SU-DHL-6 (cell line): ENCODE data around the gene ISY1.

Experiments
- H2AFZ ChIP-seq: fragments of 200-600 bp; sonication (generic); 2 replicates; pipeline ENCODE4 v1.6.1; 2014; ENCODE audit warnings: low read depth, mild to moderate bottlenecking, moderate library complexity, mixed read lengths, antibody characterized with exemption, low read length; ENCODE audit not compliant: severe bottlenecking
- H3F3A ChIP-seq: fragments of 200-600 bp; shearing (Covaris generic); 2 replicates; pipeline ENCODE4 v1.6.0; 2016; ENCODE audit warnings: antibody characterized with exemption, mild to moderate bottlenecking; ENCODE audit not compliant: insufficient read depth
- H3K27ac ChIP-seq: fragments of 200-600 bp; sonication (generic); 2 replicates; pipeline ENCODE4 v1.5.1; 2016; ENCODE audit warnings: low read depth, mild to moderate bottlenecking, low read length, moderate library complexity, mixed read lengths
- H3K27me3 ChIP-seq: fragments of 200-600 bp; sonication (generic), shearing (Covaris generic); 2 replicates; pipeline ENCODE4 v1.6.0; 2014; ENCODE audit warnings: mild to moderate bottlenecking, low read length
- H3K36me3 ChIP-seq: fragments of 200-600 bp; sonication (generic); 2 replicates; pipeline ENCODE4 v1.6.1; 2014; ENCODE audit warnings: mild to moderate bottlenecking, low read length, mixed read lengths
- H3K4me2 ChIP-seq: fragments of 300-600, 200-600 bp; shearing (Covaris generic), sonication (generic); 2 replicates; pipeline ENCODE4 v1.6.0; 2014; ENCODE audit warnings: low read length, low read depth, mild to moderate bottlenecking; ENCODE audit not compliant: poor library complexity, severe bottlenecking
- H3K4me3 ChIP-seq: fragments of 200-600 bp; sonication (generic); 2 replicates; pipeline ENCODE4 v1.5.1; 2014; ENCODE audit warnings: antibody characterized with exemption, low read length, mild to moderate bottlenecking, mixed read lengths; ENCODE audit not compliant: insufficient read depth, poor library complexity, severe bottlenecking
- H3K79me2 ChIP-seq: fragments of 200-600 bp; sonication (generic); 2 replicates; pipeline ENCODE4 v1.6.1; 2014; ENCODE audit warnings: mild to moderate bottlenecking, low read length, moderate library complexity; ENCODE audit not compliant: insufficient read depth
- H3K9ac ChIP-seq: fragments of 200-600 bp; sonication (generic); 2 replicates; pipeline ENCODE4 v1.7.0; 2014; ENCODE audit warnings: mild to moderate bottlenecking, low read length
- H3K9me2 ChIP-seq: fragments of 200-600 bp; sonication (generic); replicated peaks from 2 replicates; pipeline ENCODE4 v1.6.1; 2014; ENCODE audit warnings: low read length; ENCODE audit not compliant: insufficient read depth
- H3K9me3 ChIP-seq: fragments of 200-600 bp; sonication (generic); 2 replicates; pipeline ENCODE4 v1.6.1; 2014; ENCODE audit warnings: low read length, mixed read lengths; ENCODE audit not compliant: insufficient read depth
- H4K20me1 ChIP-seq: fragments of 200-600 bp; sonication (generic); 2 replicates; pipeline ENCODE4 v1.6.1; 2014; ENCODE audit warnings: low read depth, mild to moderate bottlenecking, antibody characterized with exemption, low read length, moderate library complexity, mixed read lengths
- EZH2phosphoT487 ChIP-seq: fragments of 200-600 bp; sonication (generic), shearing (Covaris generic); conservative IDR thresholded peaks from 2 replicates; pipeline ENCODE4 v1.6.1; 2018; ENCODE audit warnings: mild to moderate bottlenecking, antibody characterized with exemption, low read length, moderate library complexity, mixed read lengths
- TF ChIP-seq, protein P1 (sequence below): fragments of 200-600 bp; sonication (generic); IDR thresholded peaks from one replicate; pipeline ENCODE4 v1.5.1; 2017; ENCODE audit warnings: antibody characterized with exemption, mild to moderate bottlenecking, low read length, moderate library complexity; ENCODE audit not compliant: insufficient read depth, poor library complexity, severe bottlenecking

ISY1 gene

DNA sequence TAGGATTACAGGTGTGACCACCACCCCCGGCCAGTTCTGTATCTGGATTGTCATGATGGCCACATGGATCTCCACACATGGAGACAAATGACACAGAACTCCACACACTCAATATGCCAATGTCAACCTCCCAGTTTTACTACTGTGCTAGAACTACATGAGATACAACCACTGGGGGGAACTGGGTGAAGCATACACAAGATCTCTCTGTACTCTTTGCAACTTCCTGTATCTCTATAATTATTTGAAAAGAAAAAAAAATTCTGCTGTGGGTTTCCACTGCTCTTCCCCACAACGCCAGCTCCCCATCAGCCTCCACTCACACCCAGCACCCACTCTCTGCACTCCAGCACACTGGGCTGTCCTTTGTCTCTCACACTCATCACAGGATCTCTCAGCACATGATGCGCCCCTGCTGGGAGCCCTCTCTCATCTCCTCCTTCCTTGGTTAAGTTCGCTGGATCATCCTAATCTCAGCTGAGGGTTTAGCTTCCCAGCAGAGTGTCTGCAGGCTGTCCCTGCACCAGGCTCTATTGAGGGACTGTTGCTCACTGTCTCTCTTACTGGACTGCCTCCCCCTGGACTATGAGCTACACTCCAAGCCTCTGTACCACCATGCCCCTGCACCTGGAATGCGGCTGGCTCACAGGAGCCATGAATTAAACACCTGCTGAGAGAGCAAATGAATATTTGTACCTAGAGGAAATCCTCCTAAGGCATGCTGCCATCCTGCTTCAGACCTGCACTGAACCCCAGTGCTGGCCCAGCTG, 28.6 kb downstream of the ISY1 start:
- TF ChIP-seq, protein P1, sequence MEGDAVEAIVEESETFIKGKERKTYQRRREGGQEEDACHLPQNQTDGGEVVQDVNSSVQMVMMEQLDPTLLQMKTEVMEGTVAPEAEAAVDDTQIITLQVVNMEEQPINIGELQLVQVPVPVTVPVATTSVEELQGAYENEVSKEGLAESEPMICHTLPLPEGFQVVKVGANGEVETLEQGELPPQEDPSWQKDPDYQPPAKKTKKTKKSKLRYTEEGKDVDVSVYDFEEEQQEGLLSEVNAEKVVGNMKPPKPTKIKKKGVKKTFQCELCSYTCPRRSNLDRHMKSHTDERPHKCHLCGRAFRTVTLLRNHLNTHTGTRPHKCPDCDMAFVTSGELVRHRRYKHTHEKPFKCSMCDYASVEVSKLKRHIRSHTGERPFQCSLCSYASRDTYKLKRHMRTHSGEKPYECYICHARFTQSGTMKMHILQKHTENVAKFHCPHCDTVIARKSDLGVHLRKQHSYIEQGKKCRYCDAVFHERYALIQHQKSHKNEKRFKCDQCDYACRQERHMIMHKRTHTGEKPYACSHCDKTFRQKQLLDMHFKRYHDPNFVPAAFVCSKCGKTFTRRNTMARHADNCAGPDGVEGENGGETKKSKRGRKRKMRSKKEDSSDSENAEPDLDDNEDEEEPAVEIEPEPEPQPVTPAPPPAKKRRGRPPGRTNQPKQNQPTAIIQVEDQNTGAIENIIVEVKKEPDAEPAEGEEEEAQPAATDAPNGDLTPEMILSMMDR = no peak
- TF ChIP-seq EZH2phosphoT487 = no peak

DNA sequence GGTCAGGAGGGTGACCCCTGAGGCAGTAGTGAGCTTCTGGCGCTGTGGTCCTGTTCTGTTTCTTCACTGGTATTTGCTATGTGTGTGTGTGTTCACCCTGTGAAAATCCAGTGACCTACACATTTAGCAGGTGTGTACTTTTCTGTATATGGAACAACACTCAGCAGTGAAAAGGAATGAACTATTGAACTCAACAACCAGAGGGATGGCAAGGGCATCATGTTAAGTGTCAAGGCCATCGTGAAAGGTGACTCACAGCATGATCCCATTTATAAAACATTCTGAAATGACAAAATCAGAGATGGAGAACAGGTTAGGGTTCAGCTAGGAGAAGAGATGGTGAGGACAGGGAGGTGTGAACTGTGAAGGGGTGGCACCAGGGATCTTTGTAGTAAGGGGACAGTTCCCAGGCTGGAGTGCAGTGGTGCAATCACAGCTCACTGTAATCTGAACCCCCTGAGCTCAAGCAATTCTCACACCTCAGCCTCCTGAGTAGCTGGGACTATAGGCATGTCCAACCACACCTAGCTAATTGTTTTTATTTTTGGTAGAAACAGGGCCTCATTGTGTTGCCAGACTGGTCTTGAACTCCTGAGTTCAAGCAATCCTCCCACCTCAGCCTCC, 29.3 kb downstream of the ISY1 start:
- H3K79me2 ChIP-seq = no peaks in the 10 kb centered on the region
- no peak overlapping the region for H2AFZ ChIP-seq
- H3K27me3 ChIP-seq = no peaks in the 10 kb centered on the region
- H3K9me2 ChIP-seq = no peaks in the 10 kb centered on the region
- no peaks in the 10 kb centered on the region for H3K9me3 ChIP-seq
- H4K20me1 ChIP-seq = no peaks in the 10 kb centered on the region
- H3K4me2 ChIP-seq = no peak overlapping the region
- H3K4me3 ChIP-seq = no peak overlapping the region
- no peaks in the 10 kb centered on the region for H3F3A ChIP-seq
- TF ChIP-seq EZH2phosphoT487 = no peak
- TF ChIP-seq, protein P1 = no peak
- H3K9ac ChIP-seq = no peak overlapping the region
- H3K27ac ChIP-seq = no peak overlapping the region
- H3K36me3 ChIP-seq = peaks cover 5% of the 10 kb centered on the region; the same call in 1 of the 2 replicates

More for the DNA sequence above, 28.6 kb downstream of the ISY1 start:
- Histone ChIP-seq H2AFZ (no peak overlapping the region), H3K9me3 (no peaks in the 10 kb centered on the region), H4K20me1 (no peaks in the 10 kb centered on the region), H3K27ac (no peak overlapping the region), H3K9me2 (no peaks in the 10 kb centered on the region), H3K79me2 (no peaks in the 10 kb centered on the region), H3K4me3 (no peak overlapping the region), H3F3A (no peaks in the 10 kb centered on the region), H3K9ac (no peak overlapping the region), H3K27me3 (no peaks in the 10 kb centered on the region), H3K4me2 (no peak overlapping the region), H3K36me3 (peaks cover 5% of the 10 kb centered on the region; the same call in 1 of the 2 replicates)

DNA sequence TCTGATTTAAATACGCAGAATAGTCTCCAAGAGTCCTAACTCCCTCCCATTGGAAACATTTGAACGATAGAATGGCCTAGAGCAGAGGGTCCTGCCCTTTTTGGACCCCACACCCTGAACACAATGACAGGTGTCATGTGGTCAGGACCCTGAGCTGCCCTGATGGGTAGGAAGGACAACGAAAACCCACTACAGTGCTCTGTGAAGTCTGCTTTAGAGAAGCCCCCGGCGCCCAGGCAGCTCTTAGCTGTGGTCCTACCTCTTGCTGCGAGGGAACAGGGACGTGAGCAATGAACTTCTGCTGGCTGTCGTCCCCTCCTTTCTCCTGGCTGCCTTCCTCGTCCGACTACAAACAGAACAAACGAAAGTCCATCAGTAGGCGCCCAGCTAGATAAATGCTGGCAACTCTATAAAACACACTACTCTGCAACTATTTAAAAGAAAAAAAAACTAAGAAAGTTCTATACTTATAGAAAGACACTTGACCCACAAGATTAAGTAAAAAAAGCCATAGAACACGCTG, 30.5 kb downstream of the ISY1 start:
- H3K4me2 ChIP-seq = no peak overlapping the region
- no peak overlapping the region for H3K4me3 ChIP-seq
- no peaks in the 10 kb centered on the region for H3K9me2 ChIP-seq
- H3K79me2 ChIP-seq = no peaks in the 10 kb centered on the region
- no peaks in the 10 kb centered on the region for H3F3A ChIP-seq
- no peaks in the 10 kb centered on the region for H4K20me1 ChIP-seq
- H3K27me3 ChIP-seq = no peaks in the 10 kb centered on the region
- H3K36me3 ChIP-seq = peaks cover 3% of the 10 kb centered on the region; the same call in 1 of the 2 replicates
- no peaks in the 10 kb centered on the region for H3K9me3 ChIP-seq
- no peak overlapping the region for H3K27ac ChIP-seq
- TF ChIP-seq, protein P1 = no peak
- no peak for TF ChIP-seq EZH2phosphoT487
- H3K9ac ChIP-seq = no peak overlapping the region
- no peak overlapping the region for H2AFZ ChIP-seq
